KOPT-K1 (cell line): ENCODE measurements around the gene ASIC3.
"Not testable (repeated sequence)": the region's sequence is repeated elsewhere in the genome, so short reads cannot be mapped to it uniquely, and the experiment has no call there.

ENCODE experiments used
- H3K27ac ChIP-seq: fragments of 200-600 bp; sonication (generic); 2 replicates; pipeline ENCODE4 v1.5.1; 2016; ENCODE audit warnings: antibody characterized with exemption, mild to moderate bottlenecking, low read depth, low read length; ENCODE audit not compliant: poor library complexity, severe bottlenecking
- H3K36me3 ChIP-seq: fragments of 200-600 bp; sonication (generic); 2 replicates; pipeline ENCODE4 v1.5.1; 2017; ENCODE audit warnings: antibody characterized with exemption, mild to moderate bottlenecking, low read length, moderate library complexity; ENCODE audit not compliant: insufficient read depth
- H3K9me3 ChIP-seq: fragments of 200-600 bp; sonication (generic); 2 replicates; pipeline ENCODE4 v1.5.1; 2017; ENCODE audit warnings: antibody characterized with exemption, low read length, mild to moderate bottlenecking; ENCODE audit not compliant: insufficient read depth, poor library complexity, severe bottlenecking

ASIC3 gene

GRCh38 chr7:151010307-151011096 lies 37.8 kb upstream of the ASIC3 start:
- Histone ChIP-seq H3K36me3 (no peaks in the 10 kb centered on the region), H3K27ac (no peak overlapping the region), H3K9me3 (no peaks in the 10 kb centered on the region)

GRCh38 chr7:151011097-151011409 lies 37.3 kb upstream of the ASIC3 start:
- H3K27ac ChIP-seq, result no peak overlapping the region
- H3K9me3 ChIP-seq, result no peaks in the 10 kb centered on the region
- H3K36me3 ChIP-seq, result no peaks in the 10 kb centered on the region

DNA sequence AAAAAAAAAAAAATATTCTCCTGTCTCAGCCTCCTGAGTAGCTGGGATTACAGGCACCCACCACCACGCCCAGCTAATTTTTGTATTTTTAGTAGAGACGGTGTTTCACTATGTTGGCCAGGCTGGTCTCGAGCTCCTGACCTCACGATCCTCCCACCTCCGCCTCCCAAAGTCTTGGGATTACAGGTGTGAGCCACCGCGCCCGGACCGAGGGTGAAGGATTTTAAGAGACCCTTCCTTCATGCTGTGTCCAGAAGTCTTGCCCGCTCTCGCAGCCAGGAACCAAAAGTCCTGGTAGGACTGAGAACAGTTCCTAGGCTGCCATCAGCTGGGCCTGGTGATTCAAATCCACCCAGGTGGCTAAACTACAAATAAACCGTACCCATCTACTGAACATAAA lies 36.7 kb upstream of the ASIC3 start:
- not testable (repeated sequence) for H3K36me3 ChIP-seq, H3K27ac ChIP-seq, H3K9me3 ChIP-seq

DNA sequence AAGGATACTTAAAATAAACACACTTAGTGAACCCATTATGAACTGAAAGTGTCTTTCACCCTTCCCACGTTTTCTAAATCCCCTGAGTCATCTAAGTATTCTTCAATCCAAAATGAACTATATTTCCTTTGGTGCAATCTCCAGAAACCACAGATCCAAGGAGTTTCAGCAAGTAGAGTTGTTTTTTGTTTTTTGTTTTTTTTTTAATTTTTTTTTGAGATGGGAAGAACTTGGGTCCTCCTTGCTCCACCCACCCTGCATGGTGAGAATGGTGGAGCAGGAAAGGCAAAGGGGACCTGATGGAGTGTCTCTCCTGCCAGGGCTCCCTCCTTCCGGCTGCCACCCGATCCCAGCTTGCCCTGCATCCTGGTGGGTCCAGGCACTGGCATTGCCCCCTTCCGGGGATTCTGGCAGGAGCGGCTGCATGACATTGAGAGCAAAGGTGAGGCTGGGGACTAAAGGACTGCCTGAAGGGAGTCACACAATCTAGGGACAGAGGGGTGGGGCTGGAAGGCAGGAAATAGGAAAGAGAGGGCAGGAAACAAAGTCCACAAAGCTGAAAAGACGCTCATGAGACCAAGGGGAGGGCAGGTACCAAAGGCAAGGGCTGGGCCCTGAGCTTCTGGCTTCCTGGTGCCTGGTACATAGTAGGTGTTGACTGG lies 36.2 kb upstream of the ASIC3 start:
- H3K9me3 ChIP-seq, result no peaks in the 10 kb centered on the region
- H3K27ac ChIP-seq, result no peak overlapping the region
- H3K36me3 ChIP-seq, result no peaks in the 10 kb centered on the region

DNA sequence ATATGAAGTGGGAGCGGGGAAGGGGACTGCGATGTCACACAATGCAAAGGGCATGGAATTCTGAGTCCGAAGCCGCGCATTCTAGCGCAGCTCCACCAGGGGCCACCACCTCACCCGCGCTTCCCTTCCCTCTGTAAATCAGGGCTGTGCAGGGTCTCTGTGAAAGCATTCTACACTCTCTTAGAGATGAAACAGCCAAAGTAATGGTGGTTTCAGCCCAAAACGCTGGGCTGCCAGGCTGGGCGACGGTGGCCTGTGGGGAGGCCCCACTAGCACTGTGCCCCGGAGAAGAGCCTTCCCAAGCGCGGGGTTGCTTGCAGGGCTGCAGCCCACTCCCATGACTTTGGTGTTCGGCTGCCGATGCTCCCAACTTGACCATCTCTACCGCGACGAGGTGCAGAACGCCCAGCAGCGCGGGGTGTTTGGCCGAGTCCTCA lies 35.4 kb upstream of the ASIC3 start:
- Histone ChIP-seq H3K27ac (no peak overlapping the region), H3K36me3 (no peaks in the 10 kb centered on the region), H3K9me3 (no peaks in the 10 kb centered on the region)

DNA sequence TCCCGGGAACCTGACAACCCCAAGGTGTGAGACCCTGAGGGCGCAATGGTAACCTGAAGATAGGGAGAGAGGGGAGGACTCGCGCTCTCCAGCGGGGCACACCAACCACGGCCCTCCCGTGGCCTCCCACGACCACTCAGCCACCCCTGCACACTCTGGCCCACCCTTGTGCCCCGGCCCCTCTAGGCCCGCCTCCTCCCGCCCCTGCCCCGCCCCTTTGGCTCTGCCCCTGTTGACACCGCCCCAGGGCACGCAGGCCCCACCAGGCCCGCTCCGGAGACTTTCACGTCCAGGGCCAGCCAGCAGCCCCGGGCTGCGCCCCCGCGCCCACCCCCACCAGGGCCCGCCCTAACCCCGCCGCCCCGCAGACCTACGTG lies 35.0 kb upstream of the ASIC3 start:
- Histone ChIP-seq H3K27ac (no peak overlapping the region), H3K36me3 (no peaks in the 10 kb centered on the region), H3K9me3 (no peaks in the 10 kb centered on the region)

DNA sequence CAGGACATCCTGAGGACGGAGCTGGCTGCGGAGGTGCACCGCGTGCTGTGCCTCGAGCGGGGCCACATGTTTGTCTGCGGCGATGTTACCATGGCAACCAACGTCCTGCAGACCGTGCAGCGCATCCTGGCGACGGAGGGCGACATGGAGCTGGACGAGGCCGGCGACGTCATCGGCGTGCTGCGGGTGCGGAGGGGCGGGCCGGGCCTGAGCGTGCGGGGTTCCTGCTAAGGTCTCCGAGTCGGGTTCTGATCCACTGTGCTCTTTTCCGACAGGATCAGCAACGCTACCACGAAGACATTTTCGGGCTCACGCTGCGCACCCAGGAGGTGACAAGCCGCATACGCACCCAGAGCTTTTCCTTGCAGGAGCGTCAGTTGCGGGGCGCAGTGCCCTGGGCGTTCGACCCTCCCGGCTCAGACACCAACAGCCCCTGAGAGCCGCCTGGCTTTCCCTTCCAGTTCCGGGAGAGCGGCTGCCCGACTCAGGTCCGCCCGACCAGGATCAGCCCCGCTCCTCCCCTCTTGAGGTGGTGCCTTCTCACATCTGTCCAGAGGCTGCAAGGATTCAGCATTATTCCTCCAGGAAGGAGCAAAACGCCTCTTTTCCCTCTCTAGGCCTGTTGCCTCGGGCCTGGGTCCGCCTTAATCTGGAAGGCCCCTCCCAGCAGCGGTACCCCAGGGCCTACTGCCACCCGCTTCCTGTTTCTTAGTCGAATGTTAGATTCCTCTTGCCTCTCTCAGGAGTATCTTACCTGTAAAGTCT lies 34.4 kb upstream of the ASIC3 start:
- H3K9me3 ChIP-seq, result no peaks in the 10 kb centered on the region
- no peak overlapping the region for H3K27ac ChIP-seq
- H3K36me3 ChIP-seq, result no peaks in the 10 kb centered on the region

DNA sequence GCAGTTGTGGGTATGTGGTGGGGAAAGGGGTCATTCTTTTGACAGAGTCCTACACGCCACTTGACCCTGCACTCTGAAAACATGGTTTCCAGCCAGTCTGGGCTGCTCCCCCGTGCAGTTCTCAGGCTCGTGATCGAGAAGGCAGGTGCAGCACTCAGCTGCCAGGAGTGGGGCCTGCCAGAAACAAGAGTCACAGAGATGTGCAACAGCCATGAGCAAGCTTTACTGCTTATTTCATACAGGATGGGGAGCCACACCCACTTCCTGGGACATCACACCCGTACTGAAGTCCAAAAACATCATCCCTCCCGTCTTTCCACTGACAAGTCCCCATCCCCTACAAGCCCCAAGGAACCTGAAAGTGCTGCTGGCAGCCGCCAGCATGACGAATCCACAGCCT lies 33.4 kb upstream of the ASIC3 start:
- H3K36me3 ChIP-seq, result no peaks in the 10 kb centered on the region
- H3K9me3 ChIP-seq, result no peaks in the 10 kb centered on the region
- no peak overlapping the region for H3K27ac ChIP-seq

GRCh38 chr7:151015967-151016366 lies 32.4 kb upstream of the ASIC3 start:
- Histone ChIP-seq H3K27ac (no peak overlapping the region), H3K36me3 (no peaks in the 10 kb centered on the region), H3K9me3 (no peaks in the 10 kb centered on the region)

- no peaks in the 10 kb centered on the region for H3K9me3 ChIP-seq
- no peak overlapping the region for H3K27ac ChIP-seq
These were observed 31.8 kb upstream of the ASIC3 start for GRCh38 chr7:151016505-151016904.

DNA sequence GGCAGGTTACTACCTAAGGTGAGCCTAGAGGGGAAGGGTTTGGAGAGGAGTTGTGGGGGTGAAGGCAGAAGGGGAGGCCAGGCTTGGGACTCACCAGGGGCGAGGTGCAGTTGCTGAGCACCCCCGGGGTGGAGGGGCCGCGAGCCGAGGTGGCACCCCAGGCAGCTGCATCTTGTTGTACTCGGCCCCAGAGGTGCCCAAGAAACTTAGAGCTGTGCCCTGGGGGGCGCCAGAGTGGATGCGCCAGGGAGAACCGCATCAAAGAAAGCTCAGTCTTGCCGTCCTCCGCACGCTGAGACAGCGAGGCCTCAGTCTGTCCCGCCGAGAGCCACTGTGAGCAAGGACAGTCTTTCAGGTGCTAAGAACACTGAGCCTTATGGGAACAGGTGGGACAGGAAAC lies 31.4 kb upstream of the ASIC3 start:
- Histone ChIP-seq H3K36me3 (no peaks in the 10 kb centered on the region), H3K9me3 (no peaks in the 10 kb centered on the region), H3K27ac (no peak overlapping the region)

More at GRCh38 chr7:151016505-151016904, 31.8 kb upstream of the ASIC3 start:
- H3K36me3 ChIP-seq, result no peaks in the 10 kb centered on the region

GRCh38 chr7:151017370-151017952 lies 30.9 kb upstream of the ASIC3 start:
- Histone ChIP-seq H3K27ac (no peak overlapping the region), H3K9me3 (no peaks in the 10 kb centered on the region), H3K36me3 (no peaks in the 10 kb centered on the region)

- H3K36me3 ChIP-seq, result no peaks in the 10 kb centered on the region
- no peaks in the 10 kb centered on the region for H3K9me3 ChIP-seq
- no peak overlapping the region for H3K27ac ChIP-seq
These were observed 30.3 kb upstream of the ASIC3 start for GRCh38 chr7:151017953-151018420.

DNA sequence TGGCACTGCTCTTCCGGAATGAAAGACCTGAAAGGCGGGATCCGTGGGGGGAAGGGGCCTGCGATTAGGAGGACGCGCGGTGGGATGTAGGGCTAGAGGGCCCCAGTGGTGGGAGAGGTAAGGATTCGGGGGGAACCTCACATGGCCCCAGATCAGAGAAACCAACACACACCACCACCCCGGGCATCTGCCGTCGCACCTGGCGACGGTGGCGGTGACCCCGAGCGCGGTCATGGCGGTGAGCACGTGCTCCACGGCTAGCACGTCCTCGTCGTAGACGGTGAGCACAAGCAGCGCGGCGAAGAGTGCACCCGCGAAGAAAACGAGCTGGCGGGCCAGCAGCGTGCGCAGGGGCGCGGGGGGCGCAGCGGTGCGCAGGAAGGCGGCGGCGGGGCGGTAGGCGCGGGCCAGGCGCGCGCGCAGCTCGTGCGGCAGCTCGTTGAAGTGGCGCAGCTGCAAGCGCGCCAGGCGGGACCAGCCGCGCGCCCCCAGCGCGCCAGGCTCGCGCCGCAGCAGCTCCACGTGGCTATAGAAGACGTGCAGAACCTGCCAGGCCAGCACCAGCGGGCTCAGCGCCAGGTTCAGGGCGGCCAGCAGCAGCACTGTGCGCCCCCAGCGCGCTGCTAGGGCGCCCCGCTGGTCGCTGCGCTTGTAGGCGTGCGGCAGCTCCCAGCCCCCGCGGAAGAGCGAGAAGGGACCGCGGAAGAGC lies 29.8 kb upstream of the ASIC3 start:
- Histone ChIP-seq H3K36me3 (no peaks in the 10 kb centered on the region), H3K9me3 (no peaks in the 10 kb centered on the region), H3K27ac (peak overlapping the region; percentile 11)

GRCh38 chr7:151019130-151019447 lies 29.2 kb upstream of the ASIC3 start:
- H3K27ac ChIP-seq, result no peak overlapping the region
- no peaks in the 10 kb centered on the region for H3K9me3 ChIP-seq
- no peaks in the 10 kb centered on the region for H3K36me3 ChIP-seq
